GM23338 (cell line): Measurements from ENCODE around the gene GLRA1. TPM values are rescaled to one million over a fixed set of nuclear protein-coding genes. Genes with fewer than 3 reads are reported as not detected.

ENCODE experiments used
- ATAC-seq: fragments of 200-7000 bp; cut with Tn5 transposase; 3 replicates; pipeline ENCODE4 v1.9.1; 2020
- DNase-seq: peaks from one replicate; pipeline ENCODE4 v3.0.0-alpha.2; 2015; ENCODE audit warnings: low spot score
- H2AFZ ChIP-seq: fragments of 200-600 bp; sonication (generic); 2 replicates; pipeline ENCODE4 v1.8.0; 2016; ENCODE audit warnings: antibody characterized with exemption, mild to moderate bottlenecking, moderate library complexity
- H3F3A ChIP-seq: fragments of 200-600 bp; sonication (generic); replicated peaks from 2 replicates; pipeline ENCODE4 v1.8.0; 2017; ENCODE audit warnings: antibody characterized with exemption, mixed run types, low read depth
- H3K27ac ChIP-seq: fragments of 200-600 bp; sonication (generic); 2 replicates; pipeline ENCODE4 v1.6.1; 2016; ENCODE audit warnings: low read depth
- H3K27me3 ChIP-seq: fragments of 200-600 bp; sonication (generic); 2 replicates; pipeline ENCODE4 v1.8.0; 2016; ENCODE audit warnings: mild to moderate bottlenecking, mixed run types, moderate library complexity; ENCODE audit not compliant: insufficient read depth
- H3K36me3 ChIP-seq: fragments of 200-600 bp; sonication (generic); 2 replicates; pipeline ENCODE4 v1.8.0; 2016; ENCODE audit warnings: mild to moderate bottlenecking; ENCODE audit not compliant: insufficient read depth
- H3K4me1 ChIP-seq: fragments of 200-600 bp; sonication (generic); 2 replicates; pipeline ENCODE4 v1.8.0; 2016; ENCODE audit warnings: mild to moderate bottlenecking, moderate library complexity; ENCODE audit not compliant: insufficient read depth
- H3K4me2 ChIP-seq: fragments of 200-600 bp; sonication (generic); 2 replicates; pipeline ENCODE4 v1.7.1; 2017; ENCODE audit warnings: mixed run types
- H3K4me3 ChIP-seq: fragments of 200-600 bp; sonication (generic); 2 replicates; pipeline ENCODE4 v1.6.1; 2016; ENCODE audit warnings: mixed run types
- H3K79me2 ChIP-seq: fragments of 200-600 bp; sonication (generic); replicated peaks from 2 replicates; pipeline ENCODE4 v1.8.0; 2017; ENCODE audit warnings: mild to moderate bottlenecking; ENCODE audit not compliant: insufficient read depth
- H3K9me2 ChIP-seq: fragments of 200-600 bp; sonication (generic); 2 replicates; pipeline ENCODE4 v1.8.0; 2017; ENCODE audit not compliant: insufficient read depth
- H4K20me1 ChIP-seq: fragments of 200-600 bp; sonication (generic); replicated peaks from 2 replicates; pipeline ENCODE4 v1.8.0; 2017; ENCODE audit warnings: mild to moderate bottlenecking; ENCODE audit not compliant: insufficient read depth
- H3K27ac Mint-ChIP-seq: 2 replicates; pipeline ENCODE4 v1.8.0; 2020; ENCODE audit warnings: inconsistent platforms, mild to moderate bottlenecking, moderate library complexity, mixed read lengths
- H3K27me3 Mint-ChIP-seq: 3 replicates; pipeline ENCODE4 v1.8.0; 2022; ENCODE audit warnings: low read depth, mild to moderate bottlenecking, moderate library complexity, mixed read lengths, inconsistent platforms; ENCODE audit not compliant: insufficient read depth, poor library complexity
- H3K36me3 Mint-ChIP-seq: 3 replicates; pipeline ENCODE4 v1.8.0; 2021; ENCODE audit warnings: low read depth, mild to moderate bottlenecking, inconsistent platforms, moderate library complexity, mixed read lengths
- H3K4me1 Mint-ChIP-seq: 3 replicates; pipeline ENCODE4 v1.8.0; 2020; ENCODE audit warnings: mild to moderate bottlenecking, inconsistent platforms, mixed read lengths
- H3K4me3 Mint-ChIP-seq: 3 replicates; pipeline ENCODE4 v1.8.0; 2021; ENCODE audit warnings: moderate library complexity, mild to moderate bottlenecking, inconsistent platforms, mixed read lengths
- H3K9me3 Mint-ChIP-seq: 3 replicates; pipeline ENCODE4 v1.8.0; 2020; ENCODE audit warnings: moderate library complexity, mild to moderate bottlenecking, inconsistent platforms, mixed read lengths
- EZH2phosphoT487 ChIP-seq: fragments of 200-600 bp; sonication (generic); IDR thresholded peaks from one replicate; pipeline ENCODE4 v1.8.1; 2018; ENCODE audit warnings: antibody characterized with exemption; ENCODE audit not compliant: unreplicated experiment
- JUNB ChIP-seq: IDR thresholded peaks from one replicate; pipeline ENCODE4 v1.6.1; 2016; ENCODE audit warnings: antibody characterized with exemption; ENCODE audit not compliant: unreplicated experiment
- STAT1 ChIP-seq: IDR thresholded peaks from one replicate; pipeline ENCODE4 v1.6.1; 2016; ENCODE audit warnings: antibody characterized with exemption; ENCODE audit not compliant: unreplicated experiment
- ZNF114 ChIP-seq: fragments of 250-450 bp; sonication (Bioruptor Pico); IDR thresholded peaks from 2 replicates; pipeline ENCODE4 v1.5.0; 2020; ENCODE audit warnings: mild to moderate bottlenecking, moderate library complexity
- ZNF331 ChIP-seq: fragments of 250-450 bp; sonication (Bioruptor Pico); IDR thresholded peaks from 2 replicates; pipeline ENCODE4 v1.5.0; 2020; ENCODE audit warnings: low read depth, mild to moderate bottlenecking, moderate library complexity
- polyA plus RNA-seq: library from polyadenylated mRNA; unstranded; fragments of >200 nt; fragmentation: Nextera tagmentation; extraction: Ambion mirVana; gene quantifications from 2 replicates; pipeline ENCODE4 v1.2.1, GENCODE V29; 2016
- total RNA-seq: library from RNA; depleted of rRNA; stranded (reverse); fragments of >200 nt; shearing (Covaris generic); gene quantifications from 2 replicates; pipeline ENCODE4 v1.2.3, GENCODE V29; 2014
- TF ChIP-seq, protein P1 (sequence below): IDR thresholded peaks from 2 replicates; pipeline ENCODE4 v1.6.1; 2016; ENCODE audit warnings: antibody characterized with exemption
- TF ChIP-seq, protein P2 (sequence below): fragments of 250-450 bp; sonication (Bioruptor Pico); IDR thresholded peaks from 2 replicates; pipeline ENCODE4 v1.5.0; 2020; ENCODE audit warnings: mild to moderate bottlenecking, moderate library complexity

GLRA1 gene
- total and polyA plus RNA-seq, 2 experiments from 2014 or later = not detected

DNA sequence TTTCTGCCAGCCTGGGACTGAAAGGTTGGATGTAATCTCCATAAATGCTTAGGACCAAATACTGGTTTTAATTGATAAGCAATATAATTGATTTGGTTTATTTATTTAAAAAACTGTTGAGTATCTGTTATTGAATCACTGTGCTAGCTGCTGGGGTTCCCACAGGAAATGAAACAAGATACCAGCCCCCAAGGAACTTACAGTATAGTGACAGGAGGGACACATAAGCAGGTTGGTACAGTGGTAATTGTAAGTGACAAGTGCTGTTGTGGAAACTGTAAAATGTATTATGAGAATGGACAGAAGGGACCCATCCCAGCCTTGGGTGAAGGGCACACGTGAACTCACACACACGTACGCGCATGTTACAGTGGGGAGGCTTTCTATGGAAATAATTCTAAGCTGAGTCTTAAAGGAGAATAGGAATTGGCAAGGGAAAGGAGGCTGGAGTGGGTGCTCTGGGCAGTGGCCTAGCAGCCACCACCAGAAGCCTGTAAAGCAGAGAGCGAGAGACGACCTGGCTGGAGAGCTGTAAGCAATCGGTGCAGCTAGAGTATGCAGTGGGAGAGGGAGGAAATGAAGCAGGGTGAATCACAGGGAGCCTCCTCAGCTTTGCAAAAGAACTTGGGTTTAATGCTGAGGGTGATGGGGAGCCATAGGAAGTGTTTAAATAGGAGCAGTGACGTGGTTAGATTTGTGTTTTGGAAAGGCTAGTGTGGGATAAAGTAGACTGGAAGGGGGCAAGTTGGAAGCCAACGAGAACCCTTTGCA lies 39.3 kb downstream of the GLRA1 start:
- Histone ChIP-seq H3K4me2 (no peak overlapping the region), H3K79me2 (no peaks in the 10 kb centered on the region), H3K27ac (no peak overlapping the region), H2AFZ (0 out of 2 replicates have a peak overlapping the region, but pooled peaks have one; percentile 52), H3K4me1 (no peaks in the 10 kb centered on the region), H3F3A (no peaks in the 10 kb centered on the region), H4K20me1 (no peaks in the 10 kb centered on the region), H3K27me3 (peaks cover 4% of the 10 kb centered on the region; the same call in 1 of the 2 replicates), H3K4me3 (no peak overlapping the region), H3K9me2 (peaks cover 19% of the 10 kb centered on the region), H3K36me3 (no peaks in the 10 kb centered on the region)
- Mint-ChIP-seq H3K27ac (no peak overlapping the region), H3K27me3 (peaks cover 13% of the 10 kb centered on the region), H3K36me3 (no peaks in the 10 kb centered on the region), H3K4me3 (no peak overlapping the region), H3K9me3 (no peaks in the 10 kb centered on the region; the same call in 2 of the 3 replicates), H3K4me1 (peaks cover 23% of the 10 kb centered on the region)
- ATAC-seq = no peak; the same call in 2 of the 3 replicates
- TF ChIP-seq ZNF331 (CRISPR knock-in tag) = no peak
- TF ChIP-seq EZH2phosphoT487 = no peak
- no peak for TF ChIP-seq STAT1
- TF ChIP-seq ZNF114 (CRISPR knock-in tag) = no peak
- TF ChIP-seq, protein P1, sequence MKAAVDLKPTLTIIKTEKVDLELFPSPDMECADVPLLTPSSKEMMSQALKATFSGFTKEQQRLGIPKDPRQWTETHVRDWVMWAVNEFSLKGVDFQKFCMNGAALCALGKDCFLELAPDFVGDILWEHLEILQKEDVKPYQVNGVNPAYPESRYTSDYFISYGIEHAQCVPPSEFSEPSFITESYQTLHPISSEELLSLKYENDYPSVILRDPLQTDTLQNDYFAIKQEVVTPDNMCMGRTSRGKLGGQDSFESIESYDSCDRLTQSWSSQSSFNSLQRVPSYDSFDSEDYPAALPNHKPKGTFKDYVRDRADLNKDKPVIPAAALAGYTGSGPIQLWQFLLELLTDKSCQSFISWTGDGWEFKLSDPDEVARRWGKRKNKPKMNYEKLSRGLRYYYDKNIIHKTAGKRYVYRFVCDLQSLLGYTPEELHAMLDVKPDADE = no peak
- TF ChIP-seq, protein P2, sequence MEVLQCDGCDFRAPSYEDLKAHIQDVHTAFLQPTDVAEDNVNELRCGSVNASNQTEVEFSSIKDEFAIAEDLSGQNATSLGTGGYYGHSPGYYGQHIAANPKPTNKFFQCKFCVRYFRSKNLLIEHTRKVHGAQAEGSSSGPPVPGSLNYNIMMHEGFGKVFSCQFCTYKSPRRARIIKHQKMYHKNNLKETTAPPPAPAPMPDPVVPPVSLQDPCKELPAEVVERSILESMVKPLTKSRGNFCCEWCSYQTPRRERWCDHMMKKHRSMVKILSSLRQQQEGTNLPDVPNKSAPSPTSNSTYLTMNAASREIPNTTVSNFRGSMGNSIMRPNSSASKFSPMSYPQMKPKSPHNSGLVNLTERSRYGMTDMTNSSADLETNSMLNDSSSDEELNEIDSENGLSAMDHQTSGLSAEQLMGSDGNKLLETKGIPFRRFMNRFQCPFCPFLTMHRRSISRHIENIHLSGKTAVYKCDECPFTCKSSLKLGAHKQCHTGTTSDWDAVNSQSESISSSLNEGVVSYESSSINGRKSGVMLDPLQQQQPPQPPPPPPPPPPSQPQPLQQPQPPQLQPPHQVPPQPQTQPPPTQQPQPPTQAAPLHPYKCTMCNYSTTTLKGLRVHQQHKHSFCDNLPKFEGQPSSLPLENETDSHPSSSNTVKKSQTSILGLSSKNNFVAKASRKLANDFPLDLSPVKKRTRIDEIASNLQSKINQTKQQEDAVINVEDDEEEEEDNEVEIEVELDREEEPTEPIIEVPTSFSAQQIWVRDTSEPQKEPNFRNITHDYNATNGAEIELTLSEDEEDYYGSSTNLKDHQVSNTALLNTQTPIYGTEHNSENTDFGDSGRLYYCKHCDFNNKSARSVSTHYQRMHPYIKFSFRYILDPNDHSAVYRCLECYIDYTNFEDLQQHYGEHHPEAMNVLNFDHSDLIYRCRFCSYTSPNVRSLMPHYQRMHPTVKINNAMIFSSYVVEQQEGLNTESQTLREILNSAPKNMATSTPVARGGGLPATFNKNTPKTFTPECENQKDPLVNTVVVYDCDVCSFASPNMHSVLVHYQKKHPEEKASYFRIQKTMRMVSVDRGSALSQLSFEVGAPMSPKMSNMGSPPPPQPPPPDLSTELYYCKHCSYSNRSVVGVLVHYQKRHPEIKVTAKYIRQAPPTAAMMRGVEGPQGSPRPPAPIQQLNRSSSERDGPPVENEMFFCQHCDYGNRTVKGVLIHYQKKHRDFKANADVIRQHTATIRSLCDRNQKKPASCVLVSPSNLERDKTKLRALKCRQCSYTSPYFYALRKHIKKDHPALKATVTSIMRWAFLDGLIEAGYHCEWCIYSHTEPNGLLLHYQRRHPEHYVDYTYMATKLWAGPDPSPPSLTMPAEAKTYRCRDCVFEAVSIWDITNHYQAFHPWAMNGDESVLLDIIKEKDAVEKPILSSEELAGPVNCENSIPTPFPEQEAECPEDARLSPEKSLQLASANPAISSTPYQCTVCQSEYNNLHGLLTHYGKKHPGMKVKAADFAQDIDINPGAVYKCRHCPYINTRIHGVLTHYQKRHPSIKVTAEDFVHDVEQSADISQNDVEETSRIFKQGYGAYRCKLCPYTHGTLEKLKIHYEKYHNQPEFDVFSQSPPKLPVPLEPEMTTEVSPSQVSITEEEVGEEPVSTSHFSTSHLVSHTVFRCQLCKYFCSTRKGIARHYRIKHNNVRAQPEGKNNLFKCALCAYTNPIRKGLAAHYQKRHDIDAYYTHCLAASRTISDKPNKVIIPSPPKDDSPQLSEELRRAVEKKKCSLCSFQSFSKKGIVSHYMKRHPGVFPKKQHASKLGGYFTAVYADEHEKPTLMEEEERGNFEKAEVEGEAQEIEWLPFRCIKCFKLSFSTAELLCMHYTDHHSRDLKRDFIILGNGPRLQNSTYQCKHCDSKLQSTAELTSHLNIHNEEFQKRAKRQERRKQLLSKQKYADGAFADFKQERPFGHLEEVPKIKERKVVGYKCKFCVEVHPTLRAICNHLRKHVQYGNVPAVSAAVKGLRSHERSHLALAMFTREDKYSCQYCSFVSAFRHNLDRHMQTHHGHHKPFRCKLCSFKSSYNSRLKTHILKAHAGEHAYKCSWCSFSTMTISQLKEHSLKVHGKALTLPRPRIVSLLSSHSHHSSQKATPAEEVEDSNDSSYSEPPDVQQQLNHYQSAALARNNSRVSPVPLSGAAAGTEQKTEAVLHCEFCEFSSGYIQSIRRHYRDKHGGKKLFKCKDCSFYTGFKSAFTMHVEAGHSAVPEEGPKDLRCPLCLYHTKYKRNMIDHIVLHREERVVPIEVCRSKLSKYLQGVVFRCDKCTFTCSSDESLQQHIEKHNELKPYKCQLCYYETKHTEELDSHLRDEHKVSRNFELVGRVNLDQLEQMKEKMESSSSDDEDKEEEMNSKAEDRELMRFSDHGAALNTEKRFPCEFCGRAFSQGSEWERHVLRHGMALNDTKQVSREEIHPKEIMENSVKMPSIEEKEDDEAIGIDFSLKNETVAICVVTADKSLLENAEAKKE (CRISPR knock-in tag) = no peak
- TF ChIP-seq JUNB = no peak
- DNase-seq = no peak
